GM23338 (cell line): ENCODE results near the gene LIFR. TPM values are rescaled to one million over a fixed set of nuclear protein-coding genes. Genes with fewer than 3 reads are reported as not detected.
A peak's percentile ranks its signal among the peaks of the same experiment; 100 is the strongest.

Source experiments
- ATAC-seq: fragments of 200-7000 bp; cut with Tn5 transposase; 3 replicates; pipeline ENCODE4 v1.9.1; 2020
- DNase-seq: peaks from one replicate; pipeline ENCODE4 v3.0.0-alpha.2; 2015; ENCODE audit warnings: low spot score
- H2AFZ ChIP-seq: fragments of 200-600 bp; sonication (generic); 2 replicates; pipeline ENCODE4 v1.8.0; 2016; ENCODE audit warnings: antibody characterized with exemption, mild to moderate bottlenecking, moderate library complexity
- H3F3A ChIP-seq: fragments of 200-600 bp; sonication (generic); replicated peaks from 2 replicates; pipeline ENCODE4 v1.8.0; 2017; ENCODE audit warnings: antibody characterized with exemption, mixed run types, low read depth
- H3K27ac ChIP-seq: fragments of 200-600 bp; sonication (generic); 2 replicates; pipeline ENCODE4 v1.6.1; 2016; ENCODE audit warnings: low read depth
- H3K27me3 ChIP-seq: fragments of 200-600 bp; sonication (generic); 2 replicates; pipeline ENCODE4 v1.8.0; 2016; ENCODE audit warnings: mild to moderate bottlenecking, mixed run types, moderate library complexity; ENCODE audit not compliant: insufficient read depth
- H3K36me3 ChIP-seq: fragments of 200-600 bp; sonication (generic); 2 replicates; pipeline ENCODE4 v1.8.0; 2016; ENCODE audit warnings: mild to moderate bottlenecking; ENCODE audit not compliant: insufficient read depth
- H3K4me1 ChIP-seq: fragments of 200-600 bp; sonication (generic); 2 replicates; pipeline ENCODE4 v1.8.0; 2016; ENCODE audit warnings: mild to moderate bottlenecking, moderate library complexity; ENCODE audit not compliant: insufficient read depth
- H3K4me2 ChIP-seq: fragments of 200-600 bp; sonication (generic); 2 replicates; pipeline ENCODE4 v1.7.1; 2017; ENCODE audit warnings: mixed run types
- H3K4me3 ChIP-seq: fragments of 200-600 bp; sonication (generic); 2 replicates; pipeline ENCODE4 v1.6.1; 2016; ENCODE audit warnings: mixed run types
- H3K79me2 ChIP-seq: fragments of 200-600 bp; sonication (generic); replicated peaks from 2 replicates; pipeline ENCODE4 v1.8.0; 2017; ENCODE audit warnings: mild to moderate bottlenecking; ENCODE audit not compliant: insufficient read depth
- H3K9me2 ChIP-seq: fragments of 200-600 bp; sonication (generic); 2 replicates; pipeline ENCODE4 v1.8.0; 2017; ENCODE audit not compliant: insufficient read depth
- H4K20me1 ChIP-seq: fragments of 200-600 bp; sonication (generic); replicated peaks from 2 replicates; pipeline ENCODE4 v1.8.0; 2017; ENCODE audit warnings: mild to moderate bottlenecking; ENCODE audit not compliant: insufficient read depth
- H3K27ac Mint-ChIP-seq: 2 replicates; pipeline ENCODE4 v1.8.0; 2020; ENCODE audit warnings: inconsistent platforms, mild to moderate bottlenecking, moderate library complexity, mixed read lengths
- H3K27me3 Mint-ChIP-seq: 3 replicates; pipeline ENCODE4 v1.8.0; 2022; ENCODE audit warnings: low read depth, mild to moderate bottlenecking, moderate library complexity, mixed read lengths, inconsistent platforms; ENCODE audit not compliant: insufficient read depth, poor library complexity
- H3K36me3 Mint-ChIP-seq: 3 replicates; pipeline ENCODE4 v1.8.0; 2021; ENCODE audit warnings: low read depth, mild to moderate bottlenecking, inconsistent platforms, moderate library complexity, mixed read lengths
- H3K4me1 Mint-ChIP-seq: 3 replicates; pipeline ENCODE4 v1.8.0; 2020; ENCODE audit warnings: mild to moderate bottlenecking, inconsistent platforms, mixed read lengths
- H3K4me3 Mint-ChIP-seq: 3 replicates; pipeline ENCODE4 v1.8.0; 2021; ENCODE audit warnings: moderate library complexity, mild to moderate bottlenecking, inconsistent platforms, mixed read lengths
- H3K9me3 Mint-ChIP-seq: 3 replicates; pipeline ENCODE4 v1.8.0; 2020; ENCODE audit warnings: moderate library complexity, mild to moderate bottlenecking, inconsistent platforms, mixed read lengths
- CREB1 ChIP-seq: fragments of 250-450 bp; sonication (Bioruptor Pico); IDR thresholded peaks from 2 replicates; pipeline ENCODE4 v1.5.0; 2020; ENCODE audit warnings: low read depth, mild to moderate bottlenecking, moderate library complexity
- CTCF ChIP-seq, 2 experiments: fragments of 200-600 bp in 1 of 2; sonication (generic) in 1 of 2; conservative IDR thresholded peaks; 2 replicates each; pipeline versions ENCODE4 v1.5.1 to v1.6.1; 2016 to 2017; ENCODE audit warnings: antibody characterized with exemption in 2 of 2, low read depth in 2 of 2, mild to moderate bottlenecking in 2 of 2, moderate library complexity in 1 of 2
- ETS1 ChIP-seq: IDR thresholded peaks from 2 replicates; pipeline ENCODE4 v1.6.1; 2016; ENCODE audit warnings: antibody characterized with exemption
- EZH2 ChIP-seq: fragments of 200-600 bp; sonication (generic); IDR thresholded peaks from one replicate; pipeline ENCODE4 v1.8.0; 2017; ENCODE audit warnings: antibody characterized with exemption, mild to moderate bottlenecking, low read depth; ENCODE audit not compliant: unreplicated experiment
- EZH2phosphoT487 ChIP-seq: fragments of 200-600 bp; sonication (generic); IDR thresholded peaks from one replicate; pipeline ENCODE4 v1.8.1; 2018; ENCODE audit warnings: antibody characterized with exemption; ENCODE audit not compliant: unreplicated experiment
- JUNB ChIP-seq: IDR thresholded peaks from one replicate; pipeline ENCODE4 v1.6.1; 2016; ENCODE audit warnings: antibody characterized with exemption; ENCODE audit not compliant: unreplicated experiment
- NANOG ChIP-seq: IDR thresholded peaks from 2 replicates; pipeline ENCODE4 v1.6.1; 2016; ENCODE audit warnings: antibody characterized with exemption, borderline replicate concordance
- POLR2AphosphoS5 ChIP-seq: IDR thresholded peaks from 2 replicates; pipeline ENCODE4 v1.6.1; 2016; ENCODE audit warnings: antibody characterized with exemption, low read depth
- REST ChIP-seq: IDR thresholded peaks from one replicate; pipeline ENCODE4 v1.6.1; 2018; ENCODE audit warnings: antibody characterized with exemption; ENCODE audit not compliant: unreplicated experiment
- ZNF114 ChIP-seq: fragments of 250-450 bp; sonication (Bioruptor Pico); IDR thresholded peaks from 2 replicates; pipeline ENCODE4 v1.5.0; 2020; ENCODE audit warnings: mild to moderate bottlenecking, moderate library complexity
- polyA plus RNA-seq: library from polyadenylated mRNA; unstranded; fragments of >200 nt; fragmentation: Nextera tagmentation; extraction: Ambion mirVana; gene quantifications from 2 replicates; pipeline ENCODE4 v1.2.1, GENCODE V29; 2016
- total RNA-seq: library from RNA; depleted of rRNA; stranded (reverse); fragments of >200 nt; shearing (Covaris generic); gene quantifications from 2 replicates; pipeline ENCODE4 v1.2.3, GENCODE V29; 2014

LIFR gene
- total and polyA plus RNA-seq, 2 experiments from 2014 or later = 11.0 to 25.2 TPM

- Histone ChIP-seq H3K27me3 (no peaks in the 10 kb centered on the region), H4K20me1 (no peaks in the 10 kb centered on the region), H2AFZ (peak overlapping the region; percentile 88), H3K36me3 (no peaks in the 10 kb centered on the region), H3K4me3 (no peak overlapping the region), H3F3A (no peaks in the 10 kb centered on the region), H3K4me1 (no peaks in the 10 kb centered on the region), H3K9me2 (no peaks in the 10 kb centered on the region), H3K4me2 (no peak overlapping the region), H3K27ac (no peak overlapping the region), H3K79me2 (no peaks in the 10 kb centered on the region)
- Mint-ChIP-seq H3K4me3 (no peak overlapping the region), H3K27me3 (peaks cover 4% of the 10 kb centered on the region), H3K4me1 (no peaks in the 10 kb centered on the region; the same call in 2 of the 3 replicates), H3K27ac (no peak overlapping the region), H3K36me3 (no peaks in the 10 kb centered on the region), H3K9me3 (no peaks in the 10 kb centered on the region; the same call in 2 of the 3 replicates)
- ATAC-seq = no peak
- no peak for DNase-seq
- TF ChIP-seq ZNF114 (CRISPR knock-in tag) (no peak), REST (no peak), CTCF (conservative IDR thresholded peaks at IDR 0.05; ENCODE audit: low read depth in 2 of 2) (no peak), EZH2 (no peak), NANOG (no peak), POLR2AphosphoS5 (no peak), EZH2phosphoT487 (no peak), ETS1 (no peak), CREB1 (CRISPR knock-in tag) (no peak), JUNB (no peak)
These were observed 110.4 kb downstream of the LIFR start for GRCh38 chr5:38446029-38446522.
